HG02623 (cell line): ENCODE results near the gene QRFP.
"Not testable (repeated sequence)": the region's sequence is repeated elsewhere in the genome, so short reads cannot be mapped to it uniquely, and the experiment has no call there.

Experiments used
- ATAC-seq: cut with Tn5 transposase; IDR thresholded peaks from one replicate; pipeline ENCODE4 v1.9.1; 2021; ENCODE audit warnings: moderate library complexity; ENCODE audit not compliant: unreplicated experiment

Gene QRFP

DNA sequence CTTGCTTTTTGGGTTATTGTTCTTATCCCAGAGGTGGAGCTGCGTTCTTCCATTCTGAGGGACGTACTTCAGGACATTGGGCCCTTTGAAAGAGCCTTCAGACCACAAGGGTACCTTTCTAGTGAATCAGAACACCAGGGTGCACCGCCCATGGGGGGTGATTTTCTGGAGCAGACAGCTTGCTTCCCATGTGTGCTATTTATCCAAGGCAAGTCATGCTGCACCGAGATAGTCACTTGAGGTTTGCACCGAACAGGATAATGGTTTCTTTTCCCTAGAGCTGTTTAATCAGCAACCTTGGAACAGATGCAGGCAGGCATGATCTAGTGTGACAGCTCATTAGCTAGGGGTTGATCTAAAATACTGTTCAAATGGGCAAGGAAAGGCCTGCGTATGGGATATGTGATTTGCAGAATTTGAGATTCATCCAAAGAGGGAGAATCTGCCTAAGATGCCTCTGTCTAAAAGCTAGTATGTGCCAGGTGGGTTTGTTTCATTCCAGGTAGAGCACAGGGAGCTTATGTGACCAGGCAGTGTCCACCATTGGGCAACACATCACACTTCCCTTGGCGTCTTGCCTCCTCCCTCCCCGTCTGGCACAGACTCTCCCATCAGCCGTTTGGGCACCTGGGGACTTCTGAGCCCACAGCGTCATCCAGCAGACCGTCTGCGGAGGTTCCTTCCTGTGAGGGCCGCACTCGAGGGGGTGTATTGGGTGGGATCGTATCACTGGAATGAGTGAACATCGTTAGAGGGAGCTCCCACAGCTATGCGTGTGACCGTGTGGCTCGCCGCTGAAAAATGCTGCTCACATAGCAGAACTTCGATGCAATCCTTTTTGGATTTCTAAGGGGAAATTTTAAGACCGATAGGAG lies 38.5 kb downstream of the QRFP start:
- ATAC-seq = no peak

DNA sequence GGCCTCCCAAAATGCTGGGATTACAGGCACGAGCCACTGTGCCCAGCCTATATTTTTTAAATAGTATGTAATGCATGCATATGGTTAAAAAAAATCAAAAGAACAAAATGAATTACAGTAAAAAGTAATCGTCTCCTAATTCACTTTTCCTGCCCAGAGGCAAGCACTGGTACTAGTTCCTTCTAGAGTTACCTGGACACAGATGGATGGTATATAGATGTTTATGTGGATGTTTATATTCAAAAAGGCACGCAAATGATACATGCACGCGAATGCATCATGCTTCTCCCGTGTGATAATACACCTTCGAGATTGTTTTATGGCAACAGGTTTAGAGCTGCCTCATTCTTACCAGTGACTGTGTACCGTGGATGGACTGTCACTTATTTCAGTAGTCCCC lies 40.1 kb downstream of the QRFP start:
- no peak for ATAC-seq

DNA sequence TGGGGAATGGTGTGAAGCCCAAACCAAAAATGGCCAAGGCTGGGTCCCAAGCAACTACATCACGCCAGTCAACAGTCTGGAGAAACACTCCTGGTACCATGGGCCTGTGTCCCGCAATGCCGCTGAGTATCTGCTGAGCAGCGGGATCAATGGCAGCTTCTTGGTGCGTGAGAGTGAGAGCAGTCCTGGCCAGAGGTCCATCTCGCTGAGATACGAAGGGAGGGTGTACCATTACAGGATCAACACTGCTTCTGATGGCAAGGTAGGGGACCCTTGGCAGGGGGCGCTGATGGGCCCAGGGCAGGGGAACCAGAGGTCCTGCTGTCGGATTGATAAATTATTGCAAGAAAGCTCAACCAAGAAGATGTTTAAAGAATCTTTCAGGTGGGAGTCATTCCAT lies 41.8 kb downstream of the QRFP start:
- no peak for ATAC-seq

- no peak for ATAC-seq
Measured at GRCh38 chr9:130854092-130854491, 42.5 kb downstream of the QRFP start.

- ATAC-seq = no peak
Measured at GRCh38 chr9:130852801-130853200, 43.8 kb downstream of the QRFP start.

- no peak for ATAC-seq
Measured at GRCh38 chr9:130849356-130849755, 47.3 kb downstream of the QRFP start.

DNA sequence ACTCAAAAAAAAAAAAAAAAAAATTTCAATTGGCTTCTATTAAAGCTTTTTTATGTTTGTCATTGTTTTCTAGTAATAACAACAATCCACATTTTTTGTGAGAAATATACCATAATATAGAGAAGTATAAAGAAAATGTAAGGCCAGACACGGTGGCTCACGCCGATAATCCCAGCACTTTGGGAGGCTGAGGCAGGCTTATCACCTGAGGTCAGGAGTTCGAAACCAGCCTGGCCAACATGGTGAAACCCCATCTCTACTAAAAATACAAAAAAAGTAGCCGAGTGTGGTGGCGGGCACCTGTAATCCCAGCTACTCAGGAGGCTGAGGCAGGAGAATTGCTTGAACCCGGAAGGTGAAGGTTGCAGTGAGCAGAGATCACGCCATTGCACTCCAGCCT lies 48.1 kb downstream of the QRFP start:
- ATAC-seq = not testable (repeated sequence)

DNA sequence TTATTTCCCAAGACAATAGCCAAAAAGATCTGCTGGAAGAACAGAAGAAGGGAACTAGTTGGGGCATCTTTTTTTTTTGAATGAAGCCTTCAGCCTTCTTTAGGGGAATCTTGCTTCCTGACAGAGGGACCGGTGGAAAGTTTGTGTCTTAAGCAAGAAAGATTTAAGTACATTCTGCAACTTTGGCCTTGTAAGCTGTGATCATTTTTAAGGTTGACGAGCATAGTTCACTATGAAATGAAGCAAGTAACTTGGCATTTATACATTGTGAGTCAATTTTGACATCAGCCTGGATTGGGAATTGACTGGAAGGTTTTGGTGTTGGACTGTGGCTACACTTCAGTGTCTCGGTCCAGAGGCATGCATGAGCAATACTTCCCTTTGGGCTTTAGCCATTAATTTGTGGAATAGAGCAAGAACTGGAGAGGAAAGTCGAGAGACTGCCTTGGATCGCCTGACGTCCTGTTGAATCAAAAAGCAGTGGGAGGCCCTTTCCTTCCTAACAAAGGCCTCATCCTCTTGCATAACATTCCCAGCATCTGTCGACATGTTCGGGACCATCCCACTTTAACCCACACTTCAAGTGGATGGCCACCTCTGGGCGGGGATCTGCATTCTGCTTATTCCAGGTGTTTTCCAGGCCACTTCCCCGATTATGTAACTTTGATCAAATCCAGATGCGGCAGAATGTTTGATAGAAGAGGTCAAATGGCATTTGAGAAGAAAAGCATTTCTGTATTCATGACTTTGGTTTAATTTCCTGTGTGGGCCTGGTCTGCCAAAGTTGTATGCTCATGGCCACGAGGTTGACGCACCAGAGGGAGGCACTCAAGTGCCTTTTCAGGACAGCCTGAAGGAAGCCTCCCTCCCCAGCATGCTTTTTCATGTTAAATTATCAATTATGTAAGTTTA lies 49.0 kb downstream of the QRFP start:
- ATAC-seq = no peak

GRCh38 chr9:130846487-130847305 lies 49.9 kb downstream of the QRFP start:
- no peak for ATAC-seq

DNA sequence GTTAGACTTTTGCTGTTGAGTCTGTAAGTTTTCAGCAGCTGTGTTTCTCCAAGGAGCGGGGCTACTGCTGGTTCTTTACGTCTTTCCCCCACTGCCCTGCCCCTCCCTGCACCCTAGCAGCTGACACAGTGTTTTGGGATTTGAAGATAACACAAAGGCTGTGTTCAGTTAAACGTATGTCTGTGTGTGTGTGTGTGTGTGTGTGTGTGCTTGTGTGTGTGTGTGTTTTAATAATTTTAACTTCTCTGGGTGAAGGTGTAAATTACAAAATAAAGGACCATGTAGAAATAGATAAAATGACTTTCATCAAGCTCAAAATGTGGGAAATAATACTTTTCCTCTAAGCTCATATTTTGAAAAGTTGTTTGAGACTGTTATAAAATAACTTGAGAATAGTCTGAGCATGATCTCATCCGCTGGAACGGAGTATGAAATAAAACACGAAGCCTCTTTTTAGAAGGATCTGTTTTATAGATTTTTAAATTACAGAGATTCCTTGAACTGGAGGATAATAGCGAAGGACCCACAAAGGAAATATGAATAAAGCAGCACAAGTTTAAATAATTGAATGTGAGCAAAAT lies 50.6 kb downstream of the QRFP start:
- ATAC-seq = no peak

GRCh38 chr9:130845254-130845653 lies 51.4 kb downstream of the QRFP start:
- ATAC-seq = no peak

DNA sequence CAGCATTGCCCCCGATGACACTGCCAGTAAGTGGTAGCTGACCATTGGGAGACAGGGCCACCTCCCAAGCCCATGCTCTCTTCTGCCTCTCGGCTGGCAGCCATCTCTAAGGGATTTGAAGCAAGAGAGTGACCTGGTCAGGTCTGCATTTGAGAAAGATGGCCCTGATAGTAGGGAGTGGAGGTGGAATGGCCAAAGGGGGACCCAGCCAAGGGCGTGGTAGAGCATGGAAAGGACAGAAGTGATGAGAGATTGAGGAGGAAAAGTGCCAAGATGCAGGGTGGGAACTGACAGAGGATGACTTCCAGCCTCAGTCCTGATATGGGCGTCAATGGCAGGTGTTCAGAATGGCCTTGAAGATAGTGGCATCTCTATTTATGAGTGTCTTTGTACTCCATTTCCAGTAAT lies 52.6 kb downstream of the QRFP start:
- no peak for ATAC-seq

DNA sequence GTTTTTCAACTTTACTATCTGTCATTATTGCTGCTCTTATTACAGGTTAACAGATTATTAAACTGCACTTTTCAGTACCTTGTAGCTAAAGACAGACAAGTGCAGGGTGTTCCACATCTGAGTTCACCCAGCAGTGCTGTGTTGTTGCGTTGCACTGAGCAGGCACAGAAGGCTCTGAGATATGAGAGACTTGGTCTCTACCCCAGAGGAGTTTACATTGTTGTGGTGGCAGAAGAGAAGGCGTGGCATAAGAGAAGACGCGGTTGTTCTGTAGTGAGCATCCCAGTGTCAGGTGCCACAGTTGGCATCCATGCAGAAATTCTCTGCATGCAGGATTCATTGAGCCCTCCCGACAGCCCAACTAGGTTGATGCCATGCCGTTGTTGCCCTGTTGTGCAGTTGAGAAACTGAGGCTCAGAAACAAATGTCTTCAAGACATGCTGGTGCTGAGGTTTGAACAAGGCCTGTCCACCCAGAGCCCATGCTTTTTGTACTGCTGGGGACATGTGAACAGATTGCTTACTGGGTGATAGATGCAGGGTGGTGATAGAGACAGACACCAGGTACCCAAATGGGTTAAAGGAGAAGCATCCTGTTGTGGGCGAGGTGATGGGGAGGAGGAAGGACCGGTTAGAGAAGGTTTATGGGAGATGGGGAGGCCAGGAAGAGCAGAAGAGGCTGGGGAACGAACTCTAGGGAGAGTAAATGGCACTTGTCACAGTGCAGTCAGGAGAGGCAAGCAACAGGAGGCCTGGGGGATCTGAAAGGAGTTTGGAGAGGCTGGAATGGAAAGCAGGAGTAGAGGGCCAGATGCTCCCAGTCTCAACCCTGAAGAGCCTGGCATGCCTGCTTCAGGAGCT lies 53.3 kb downstream of the QRFP start:
- no peak for ATAC-seq
